COLO668 (cell line): ENCODE measurements around the gene EIF5.

ENCODE experiments used
- DNase-seq: peaks from one replicate; lab custom pipeline; 2025; ENCODE audit not compliant: unreplicated experiment; lab: John Stamatoyannopoulos, UW

The EIF5 gene

GRCh38 chr14:103308717-103309616, 25.1 kb upstream of the EIF5 start:
- DNase-seq: no peak

GRCh38 chr14:103310576-103311095, 23.4 kb upstream of the EIF5 start:
- DNase-seq: no peak

- no peak for DNase-seq
These were observed 22.7 kb upstream of the EIF5 start for GRCh38 chr14:103311171-103311997.

- DNase-seq: no peak
These were observed 21.9 kb upstream of the EIF5 start for GRCh38 chr14:103312006-103312635.

GRCh38 chr14:103313704-103314103, 20.3 kb upstream of the EIF5 start:
- no peak for DNase-seq

- DNase-seq: no peak
These were observed 19.4 kb upstream of the EIF5 start for GRCh38 chr14:103314496-103315277.

- DNase-seq: no peak
These were observed 18.6 kb upstream of the EIF5 start for GRCh38 chr14:103315351-103315911.

- DNase-seq: no peak
These were observed 18.1 kb upstream of the EIF5 start for GRCh38 chr14:103315941-103316340.

GRCh38 chr14:103316721-103317121, 17.3 kb upstream of the EIF5 start:
- no peak for DNase-seq

GRCh38 chr14:103317251-103317650, 16.8 kb upstream of the EIF5 start:
- no peak for DNase-seq

GRCh38 chr14:103317976-103318580, 16.0 kb upstream of the EIF5 start:
- no peak for DNase-seq

- no peak for DNase-seq
These were observed 15.2 kb upstream of the EIF5 start for GRCh38 chr14:103318750-103319419.

- no peak for DNase-seq
These were observed 14.6 kb upstream of the EIF5 start for GRCh38 chr14:103319422-103319821.

- DNase-seq: no peak
These were observed 8.0 kb upstream of the EIF5 start for GRCh38 chr14:103326078-103326477.

GRCh38 chr14:103328941-103329340, 5.1 kb upstream of the EIF5 start:
- no peak for DNase-seq

- no peak for DNase-seq
These were observed 4.4 kb upstream of the EIF5 start for GRCh38 chr14:103329401-103330347.

- DNase-seq: no peak
These were observed 3.5 kb upstream of the EIF5 start for GRCh38 chr14:103330536-103330935.
